OCI-LY7 (cell line): Measurements from ENCODE around the gene TRIM27.

Source experiments
- EZH2phosphoT487 ChIP-seq: fragments of 200-600 bp; sonication (generic); IDR thresholded peaks from 2 replicates; pipeline ENCODE4 v1.6.1; 2018; ENCODE audit warnings: low read depth, borderline replicate concordance, mild to moderate bottlenecking, mixed run types, antibody characterized with exemption, low read length, moderate library complexity, mixed read lengths
- TF ChIP-seq, protein P1 (sequence below): fragments of 200-600 bp; sonication (generic); conservative IDR thresholded peaks from 2 replicates; pipeline ENCODE4 v1.5.1; 2014; ENCODE audit warnings: mild to moderate bottlenecking, antibody characterized with exemption, low read length, moderate library complexity, mixed read lengths

DNA sequence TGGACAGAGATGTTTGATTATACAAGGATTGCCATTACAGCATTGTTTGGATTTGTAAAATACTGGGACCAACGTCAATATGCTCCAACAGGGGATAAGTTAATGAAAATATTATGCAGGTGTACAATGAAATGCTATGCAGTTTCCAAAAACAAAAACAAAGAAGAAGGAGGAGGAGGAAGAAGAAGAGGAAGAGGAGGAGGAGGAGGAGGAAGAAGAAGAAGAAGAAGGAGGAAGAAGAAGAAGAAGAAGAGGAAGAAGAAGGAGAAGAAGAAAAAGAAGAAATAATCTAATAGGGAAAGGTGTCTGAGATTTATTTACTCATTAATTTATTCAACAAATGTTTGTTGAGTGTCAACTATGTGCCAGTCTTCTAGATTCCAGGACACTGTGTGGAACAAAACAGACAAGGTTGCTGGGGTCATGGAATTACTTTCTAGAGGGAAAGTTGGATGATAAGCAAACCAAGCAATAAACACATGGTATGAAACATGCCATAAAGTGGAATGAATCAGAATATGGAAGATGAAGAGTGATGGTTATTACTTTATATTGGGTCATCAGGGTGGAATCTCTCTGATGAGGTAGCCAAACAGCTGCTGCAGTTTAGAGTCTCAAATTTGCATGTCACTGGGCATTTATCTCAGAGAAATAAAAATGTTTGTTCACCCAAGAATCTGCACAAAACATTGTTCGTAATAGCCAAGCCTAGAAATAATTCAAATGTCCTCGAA, 6.3 kb upstream of the TRIM27 start:
- TF ChIP-seq, protein P1, sequence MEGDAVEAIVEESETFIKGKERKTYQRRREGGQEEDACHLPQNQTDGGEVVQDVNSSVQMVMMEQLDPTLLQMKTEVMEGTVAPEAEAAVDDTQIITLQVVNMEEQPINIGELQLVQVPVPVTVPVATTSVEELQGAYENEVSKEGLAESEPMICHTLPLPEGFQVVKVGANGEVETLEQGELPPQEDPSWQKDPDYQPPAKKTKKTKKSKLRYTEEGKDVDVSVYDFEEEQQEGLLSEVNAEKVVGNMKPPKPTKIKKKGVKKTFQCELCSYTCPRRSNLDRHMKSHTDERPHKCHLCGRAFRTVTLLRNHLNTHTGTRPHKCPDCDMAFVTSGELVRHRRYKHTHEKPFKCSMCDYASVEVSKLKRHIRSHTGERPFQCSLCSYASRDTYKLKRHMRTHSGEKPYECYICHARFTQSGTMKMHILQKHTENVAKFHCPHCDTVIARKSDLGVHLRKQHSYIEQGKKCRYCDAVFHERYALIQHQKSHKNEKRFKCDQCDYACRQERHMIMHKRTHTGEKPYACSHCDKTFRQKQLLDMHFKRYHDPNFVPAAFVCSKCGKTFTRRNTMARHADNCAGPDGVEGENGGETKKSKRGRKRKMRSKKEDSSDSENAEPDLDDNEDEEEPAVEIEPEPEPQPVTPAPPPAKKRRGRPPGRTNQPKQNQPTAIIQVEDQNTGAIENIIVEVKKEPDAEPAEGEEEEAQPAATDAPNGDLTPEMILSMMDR: no peak
- TF ChIP-seq EZH2phosphoT487: no peak
